GM18951 (cell line): ENCODE results near the gene TMEM150A.
"Not testable (repeated sequence)": the region's sequence is repeated elsewhere in the genome, so short reads cannot be mapped to it uniquely, and the experiment has no call there.

Experiments used
- POLR2A ChIP-seq: IDR thresholded peaks from 4 replicates; pipeline ENCODE4 v1.6.1; 2011; ENCODE audit warnings: mild to moderate bottlenecking; ENCODE audit not compliant: insufficient read length, insufficient read depth; ENCODE audit errors: extremely low read depth
- in situ Hi-C: fragments of 300-500 bp; cut with MboI; formaldehyde crosslinking; loops from one replicate; pipeline ENCODE4 v1.12.0; 2022; ENCODE audit warnings: low sequenced_read_pairs, mixed read lengths, inconsistent platforms; ENCODE audit not compliant: unreplicated experiment

TMEM150A gene

DNA sequence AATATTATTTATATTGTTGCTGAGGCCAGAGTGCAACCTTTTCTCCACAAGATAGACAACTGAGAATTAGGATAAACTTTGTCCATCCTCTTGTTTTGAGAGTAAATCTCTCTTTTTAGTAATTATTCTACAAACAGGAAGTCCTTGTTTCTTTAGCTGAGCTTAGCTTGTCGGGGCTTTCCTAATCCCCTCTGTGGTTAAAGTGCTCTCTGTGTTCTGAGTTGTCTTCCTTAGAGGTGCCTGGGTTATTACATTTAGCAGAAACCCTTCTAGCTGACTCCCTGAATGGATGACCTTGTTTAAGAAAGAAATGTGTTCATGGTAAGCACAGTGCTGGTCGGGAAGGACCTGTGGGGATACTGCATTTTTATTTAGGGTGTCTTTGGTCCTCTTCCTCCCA is 26.2 kb upstream of the TMEM150A start:
- in situ Hi-C loops = no loop called here
- no peak for TF ChIP-seq POLR2A

DNA sequence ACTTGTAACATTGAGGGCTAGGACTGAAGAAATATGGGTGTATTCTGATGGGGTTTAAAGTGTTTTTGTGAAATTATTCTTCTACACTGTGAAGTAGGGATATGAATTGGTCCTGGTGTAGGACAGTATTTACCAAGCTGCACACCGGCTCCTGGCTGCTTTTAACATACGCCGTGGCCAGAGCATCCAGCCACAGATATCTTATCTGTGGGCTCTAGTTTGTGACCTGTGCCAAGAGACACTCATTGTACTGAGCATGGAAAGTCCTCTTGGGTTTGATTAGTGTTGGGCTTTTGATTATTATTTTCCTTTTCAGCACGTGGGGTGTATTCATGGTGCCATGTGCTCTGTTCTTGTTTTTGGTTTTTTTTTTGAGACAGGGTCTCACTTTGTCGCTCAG is 21.5 kb upstream of the TMEM150A start:
- TF ChIP-seq POLR2A = no peak
- in situ Hi-C loops = no loop called here

DNA sequence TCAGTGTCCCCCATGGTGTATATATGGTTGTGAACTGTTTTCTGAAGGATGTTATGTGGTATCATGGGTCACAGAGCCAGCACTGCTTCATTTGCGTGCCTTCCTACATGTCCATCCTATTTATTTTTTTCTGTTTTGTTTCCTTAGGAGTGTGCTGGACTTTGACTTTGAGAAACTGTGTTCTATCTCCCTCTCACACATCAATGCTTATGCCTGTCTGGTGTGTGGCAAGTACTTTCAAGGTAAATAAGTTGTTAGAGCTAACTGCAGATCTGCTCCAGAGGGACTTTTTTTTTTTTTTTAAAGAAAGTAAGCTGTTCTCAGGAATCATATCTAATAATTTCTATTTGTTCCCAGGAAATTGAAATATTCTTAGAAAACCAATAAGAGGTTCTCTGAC is 18.8 kb upstream of the TMEM150A start:
- in situ Hi-C loops = no loop called here
- TF ChIP-seq POLR2A = no peak

DNA sequence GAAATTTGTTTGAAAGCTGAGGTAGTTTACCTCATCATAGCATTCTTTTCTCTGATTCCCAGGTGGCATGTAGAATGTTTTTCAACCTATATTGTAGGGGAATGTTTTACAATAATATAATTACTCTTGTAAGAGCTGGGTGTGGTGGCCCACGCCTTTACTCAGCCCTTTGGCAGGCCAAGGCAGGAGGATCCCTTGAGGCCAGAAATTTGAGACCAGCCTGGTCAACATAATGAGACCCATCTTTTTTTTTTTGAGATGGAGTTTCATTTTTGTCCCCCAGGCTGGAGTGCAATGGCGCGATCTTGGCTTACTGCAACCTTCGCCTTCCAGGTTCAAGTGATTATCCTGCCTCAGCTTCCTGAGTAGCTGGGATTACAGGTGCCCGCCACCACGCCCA is 17.1 kb upstream of the TMEM150A start:
- in situ Hi-C loops = no loop called here
- TF ChIP-seq POLR2A = no peak

DNA sequence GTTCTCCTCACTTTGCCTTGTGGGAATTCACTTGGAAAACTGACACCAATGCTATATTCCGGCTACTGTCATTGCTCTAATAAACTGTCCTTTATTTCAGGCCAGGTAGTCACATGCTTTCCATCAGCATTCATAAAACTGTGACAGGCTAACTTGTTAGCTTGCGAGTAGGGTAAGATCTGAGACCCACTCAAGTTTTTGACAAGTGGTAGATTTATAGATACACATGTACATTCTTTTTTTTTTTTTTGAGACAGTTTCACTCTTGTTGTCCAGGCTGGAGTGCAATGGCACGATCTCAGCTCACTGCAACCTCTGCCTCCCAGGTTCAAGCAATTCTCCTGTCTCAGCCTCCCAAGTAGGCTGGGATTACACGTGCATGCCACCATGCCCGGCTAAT is 15.2 kb upstream of the TMEM150A start:
- in situ Hi-C loops = not testable (repeated sequence)

DNA sequence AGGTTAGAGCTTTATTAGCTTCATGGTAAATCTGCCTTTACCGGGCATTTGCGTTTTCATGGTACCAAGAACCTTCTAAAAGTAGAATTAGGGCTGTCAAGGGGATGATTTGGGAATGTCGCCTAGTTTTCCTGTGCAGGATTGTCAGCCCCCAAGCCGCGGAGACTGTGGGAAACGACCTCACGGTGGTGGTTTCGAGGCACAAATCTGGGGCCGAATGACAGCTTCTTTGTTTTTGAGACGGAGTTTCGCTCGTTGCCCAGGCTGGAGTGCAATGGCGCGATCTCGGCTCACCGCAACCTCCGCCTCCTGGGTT is 12.9 kb upstream of the TMEM150A start:
- in situ Hi-C loops = no loop called here

DNA sequence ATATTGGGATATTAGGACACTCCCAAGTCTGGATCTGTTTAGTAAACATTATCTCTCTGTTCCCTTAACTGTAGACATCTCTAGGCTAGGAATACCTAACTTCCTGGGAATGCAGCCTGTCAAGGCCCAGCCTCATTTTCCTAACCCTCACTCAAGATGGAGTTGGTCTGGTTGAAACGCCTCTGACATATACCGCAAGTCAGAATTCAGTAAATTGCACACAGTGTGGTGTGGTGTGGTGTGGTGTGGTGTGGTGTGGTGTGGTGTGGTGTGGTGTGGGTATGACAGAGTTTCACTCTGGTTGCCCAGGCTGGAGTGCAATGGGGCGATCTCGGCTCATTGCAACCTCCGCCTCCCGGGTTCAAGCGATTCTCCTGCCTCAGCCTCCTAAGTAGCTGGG is 12.3 kb upstream of the TMEM150A start:
- in situ Hi-C loops = not testable (repeated sequence)

More for the DNA sequence above, 12.9 kb upstream of the TMEM150A start:
- no peak for TF ChIP-seq POLR2A

DNA sequence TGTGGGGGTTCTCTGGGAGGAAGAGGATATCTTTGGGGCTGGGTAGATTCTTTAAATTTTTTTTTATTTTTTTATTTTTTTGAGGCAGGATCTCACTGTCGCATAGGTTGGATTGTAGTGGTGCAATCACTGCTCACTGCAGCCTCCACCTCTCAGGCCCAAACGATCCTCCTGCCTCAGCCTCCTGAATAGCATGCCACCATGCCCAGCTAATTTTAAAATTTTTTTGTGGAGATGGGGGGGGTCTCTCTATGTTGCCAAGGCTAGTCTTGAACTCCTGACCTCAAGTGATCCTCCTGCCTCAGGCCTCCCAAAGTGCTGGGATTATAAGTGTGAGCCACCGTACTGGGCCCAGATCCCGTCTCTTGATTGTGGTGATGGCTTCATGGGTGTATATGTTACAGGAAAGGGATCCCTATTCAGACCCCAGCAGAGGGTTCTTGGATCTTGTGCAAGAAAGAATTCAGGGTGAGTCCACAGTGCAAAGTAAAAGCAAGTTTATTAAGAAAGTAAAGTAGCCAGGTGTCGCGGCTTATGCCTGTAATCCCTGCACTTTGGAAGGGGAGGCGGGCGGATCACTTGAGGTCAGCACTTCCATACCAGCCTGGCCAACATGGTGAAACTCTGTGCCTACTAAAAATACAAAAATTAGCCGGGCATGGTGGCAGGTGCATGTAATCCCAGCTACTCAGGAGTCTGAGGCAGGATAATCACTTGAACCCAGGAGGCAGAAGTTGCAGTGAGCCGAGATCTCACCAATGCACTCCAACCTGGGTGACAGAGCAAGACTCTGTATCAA is 11.4 kb upstream of the TMEM150A start:
- in situ Hi-C loops = no loop called here
- no peak for TF ChIP-seq POLR2A

DNA sequence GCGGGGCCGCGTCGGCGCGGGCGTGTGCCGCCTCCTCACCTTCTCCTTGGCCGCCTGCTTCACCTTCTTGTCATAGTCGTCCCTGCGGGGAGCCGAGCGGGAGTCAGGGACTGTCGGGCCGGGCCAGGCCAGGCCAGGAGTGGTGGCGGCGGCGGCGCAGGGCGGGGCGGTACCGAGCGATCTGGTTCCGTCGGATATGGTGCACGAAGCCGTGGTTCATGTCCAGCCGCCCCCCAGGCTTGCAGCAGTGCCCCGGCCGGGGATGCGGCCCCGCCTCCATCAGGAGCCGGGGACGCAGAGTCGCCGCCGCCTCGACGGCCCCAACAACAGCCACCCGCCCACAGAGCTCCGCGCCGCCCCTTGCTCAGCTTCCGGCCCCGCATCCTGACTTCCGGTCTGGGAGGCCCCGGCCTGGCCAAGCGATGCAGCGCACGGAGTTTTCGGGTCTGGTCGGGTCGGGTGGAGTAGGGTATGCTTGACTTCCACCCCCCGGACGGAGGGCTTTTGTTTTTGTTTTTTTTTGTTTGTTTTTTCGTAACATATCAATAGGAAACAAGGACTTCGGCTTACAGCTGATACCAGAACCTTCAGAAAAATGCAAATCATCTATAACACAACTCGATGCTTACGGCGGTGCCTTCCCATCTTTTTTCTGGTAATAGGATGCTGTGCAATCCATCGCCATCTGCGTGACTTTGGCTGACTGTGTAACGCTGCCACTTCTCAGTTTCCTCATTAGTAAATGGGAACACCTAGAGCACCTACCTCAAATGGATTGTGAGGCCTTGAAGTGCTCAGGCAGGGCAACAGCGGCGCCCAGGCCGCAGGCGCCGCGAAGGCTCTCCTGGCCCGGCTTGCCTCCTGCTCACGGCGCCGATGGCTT is 9.4 kb upstream of the TMEM150A start, which contains the start of gene C2orf68:
Gene C2orf68, minus strand, starts transcription at position 362 of the 883 bp plus-strand sequence. Its CDS starts 82 bp downstream, at position 280.
- TF ChIP-seq POLR2A = peak; percentile 82
- in situ Hi-C loops = no loop called here

DNA sequence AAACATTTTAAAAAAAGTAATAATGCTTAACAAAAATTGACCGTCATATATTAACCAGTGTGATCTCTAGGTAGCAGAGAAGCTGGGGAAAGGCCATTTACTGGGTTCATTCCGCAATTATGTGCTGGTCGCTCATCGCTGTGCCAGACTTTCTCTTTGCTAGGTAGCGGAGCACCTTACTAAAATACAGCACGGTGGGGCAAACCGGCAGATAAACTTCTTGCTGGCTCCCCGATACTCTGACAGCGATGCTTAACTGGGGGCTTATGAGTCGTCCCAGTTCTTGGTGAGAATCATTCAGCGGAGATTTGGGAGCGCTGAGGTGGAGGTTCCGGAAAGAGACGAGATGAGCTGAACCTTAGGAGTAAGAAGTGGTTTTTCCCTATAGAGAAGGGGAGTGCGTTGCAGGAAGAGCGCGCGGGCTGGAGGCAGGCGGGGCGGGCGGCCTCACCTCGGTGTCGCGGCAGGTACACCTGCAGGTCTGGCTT is 8.8 kb upstream of the TMEM150A start:
- no peak for TF ChIP-seq POLR2A
- in situ Hi-C loops = no loop called here

DNA sequence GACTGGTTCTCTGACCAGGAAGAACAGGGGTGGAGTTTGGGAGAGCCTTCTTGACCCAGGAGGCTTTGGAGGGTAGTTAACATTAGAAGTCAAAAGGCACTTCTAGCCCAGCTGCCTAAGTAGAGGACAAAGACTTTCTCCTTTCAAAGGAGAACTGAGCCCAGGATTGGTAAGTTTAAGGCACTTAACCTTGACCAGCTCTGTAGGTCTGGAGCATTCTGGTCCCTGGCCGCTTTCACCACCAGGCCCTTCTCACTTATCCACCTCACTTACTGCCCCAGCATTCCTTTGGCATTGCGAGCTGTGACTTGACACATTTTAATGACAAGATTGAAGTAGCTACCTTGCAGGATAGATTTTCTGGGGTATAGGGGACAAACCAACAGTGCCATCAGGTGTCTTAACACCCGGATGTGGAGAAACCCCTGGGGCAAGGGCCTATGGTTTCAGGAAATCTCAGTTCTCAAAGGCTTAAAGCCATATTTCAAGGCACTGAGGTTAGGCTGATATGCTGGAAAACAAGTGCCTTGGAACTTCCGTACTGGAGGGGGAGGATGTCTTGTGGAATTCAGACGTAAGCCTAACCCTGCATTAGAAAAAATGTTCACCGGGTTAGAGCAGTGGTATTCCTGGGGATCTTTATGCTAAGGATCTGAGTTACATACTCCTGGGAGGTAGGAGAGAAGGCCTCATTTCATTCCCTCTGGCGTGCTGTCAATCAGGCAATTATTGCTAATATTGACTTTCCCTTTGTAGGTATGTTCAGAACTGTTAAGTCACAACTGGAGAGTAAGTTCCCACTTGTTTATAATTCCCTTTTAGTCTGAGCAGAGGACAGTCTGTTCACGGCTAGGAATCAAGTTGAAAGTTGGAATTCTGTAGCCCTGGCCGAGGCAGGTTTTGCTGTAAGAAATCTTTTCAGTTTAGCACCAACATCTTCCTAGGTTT is 5.0 kb upstream of the TMEM150A start:
- no peak for TF ChIP-seq POLR2A
- in situ Hi-C loops = no loop called here

DNA sequence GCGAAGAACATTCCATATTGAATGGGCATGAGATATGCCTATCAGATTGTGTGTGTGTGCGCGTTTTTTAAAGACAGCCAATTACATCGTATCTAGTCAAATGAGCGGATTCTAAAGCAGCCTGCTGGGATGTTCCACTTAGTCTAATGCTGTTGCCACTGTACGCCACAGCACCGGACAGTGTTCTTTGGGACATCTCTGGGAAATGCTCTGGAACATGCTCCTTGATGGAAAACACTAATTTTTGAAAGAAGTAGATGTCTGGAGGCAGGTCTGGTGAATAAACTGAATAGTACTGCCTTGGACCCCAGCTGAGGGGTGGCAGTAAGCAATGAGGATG is 3.6 kb upstream of the TMEM150A start:
- in situ Hi-C loops = no loop called here
- no peak for TF ChIP-seq POLR2A
